ENCODE measurements around the gene ATF2.
A peak's percentile ranks its signal among the peaks of the same experiment; 100 is the strongest.

The ATF2 gene

DNA sequence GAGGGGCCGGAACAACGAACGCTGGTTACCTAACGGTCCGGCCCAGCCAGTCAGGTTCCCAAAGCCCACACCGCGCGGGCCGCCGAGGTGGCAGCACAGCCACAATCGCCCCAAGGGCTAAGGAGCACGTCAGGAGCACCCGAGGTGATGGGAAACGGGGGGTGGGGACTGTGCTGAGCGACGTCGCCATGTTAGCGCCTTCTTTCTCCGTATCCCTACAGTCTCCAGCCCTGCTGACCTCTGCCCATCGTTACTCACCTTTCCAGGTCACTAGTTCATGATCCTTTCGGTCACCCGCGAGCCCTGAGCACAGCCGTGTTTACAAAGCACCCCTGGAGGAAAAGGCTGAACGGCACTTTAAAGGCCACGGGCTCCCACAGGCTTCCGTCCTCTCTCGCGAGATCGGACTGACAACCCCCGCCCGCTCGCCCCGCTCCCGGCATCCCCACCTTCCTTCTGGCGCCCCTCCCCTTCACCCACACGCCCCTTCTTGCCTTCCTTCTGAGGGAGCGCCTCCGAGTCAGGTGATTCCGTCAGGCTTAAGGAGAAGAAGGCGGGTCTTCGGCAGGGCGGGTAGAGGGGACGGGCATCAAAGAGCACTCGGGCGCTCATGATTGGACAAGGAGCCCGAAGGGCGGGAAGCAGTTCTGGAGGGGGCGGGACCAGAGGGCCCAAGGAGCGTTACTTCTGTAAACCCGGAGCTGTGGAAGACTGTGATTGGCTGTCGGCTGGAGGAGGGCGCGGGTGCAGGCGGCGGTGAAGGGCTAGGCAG lies at the start of gene ATF2:
TSS of gene ATF2 (minus strand) at position 412 of the 772 bp plus-strand sequence. CDS start 31,760 bp downstream, outside the sequence.
- peak; percentile 98 for DNase-seq (ENCODE audit: low spot score)

GRCh38 chr2:175207741-175208438 lies 39.9 kb upstream of the ATF2 start:
- no peak for DNase-seq (ENCODE audit: low spot score)

DNA sequence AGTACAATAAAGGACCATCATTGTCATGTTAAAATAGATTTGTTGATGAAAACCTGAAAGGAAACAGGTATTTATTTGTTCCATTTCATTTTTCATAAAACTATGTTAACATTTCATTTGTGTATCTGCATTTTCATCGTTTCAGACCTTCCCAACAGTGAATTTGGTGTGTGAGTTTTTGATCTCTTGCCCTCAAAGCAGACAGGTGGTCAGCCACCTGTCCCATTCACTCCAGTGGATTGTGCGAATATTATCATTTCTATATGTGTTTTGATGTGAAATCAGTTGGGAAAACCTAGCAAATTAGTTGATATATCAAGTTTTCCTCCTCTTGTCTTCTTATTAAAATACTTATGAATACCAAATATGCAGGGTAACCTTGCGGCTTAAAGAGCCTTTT lies 38.9 kb upstream of the ATF2 start:
- no peak for DNase-seq (ENCODE audit: low spot score)

- no peak for DNase-seq (ENCODE audit: low spot score)
Observed at GRCh38 chr2:175205523-175205922, 37.5 kb upstream of the ATF2 start.

- DNase-seq (ENCODE audit: low spot score): no peak
Observed at GRCh38 chr2:175203621-175204496, 35.9 kb upstream of the ATF2 start.

DNA sequence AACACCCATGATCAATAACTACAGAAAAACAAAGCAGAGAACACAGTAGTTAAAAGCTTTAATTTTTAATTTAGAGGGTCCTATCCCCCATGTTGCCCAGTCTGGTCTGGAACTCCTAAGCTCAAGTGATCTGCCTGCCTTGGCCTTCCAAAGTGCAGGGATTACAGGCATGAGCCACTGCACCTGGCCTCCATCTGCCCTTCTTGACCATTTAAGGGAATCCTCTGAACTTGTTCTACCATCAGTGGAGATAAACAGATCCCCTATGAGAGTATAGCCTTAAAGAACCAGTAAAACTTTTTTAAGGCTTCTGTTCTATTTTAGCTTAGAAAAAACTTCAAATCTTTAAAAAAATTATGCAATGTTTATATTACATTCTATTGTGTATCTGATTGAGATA lies 27.0 kb upstream of the ATF2 start:
- DNase-seq (ENCODE audit: low spot score): no peak

- DNase-seq (ENCODE audit: low spot score): no peak
Observed at GRCh38 chr2:175188761-175189160, 20.8 kb upstream of the ATF2 start.

- DNase-seq (ENCODE audit: low spot score): peak; percentile 26
Observed at GRCh38 chr2:175187378-175187777, 19.4 kb upstream of the ATF2 start.

DNA sequence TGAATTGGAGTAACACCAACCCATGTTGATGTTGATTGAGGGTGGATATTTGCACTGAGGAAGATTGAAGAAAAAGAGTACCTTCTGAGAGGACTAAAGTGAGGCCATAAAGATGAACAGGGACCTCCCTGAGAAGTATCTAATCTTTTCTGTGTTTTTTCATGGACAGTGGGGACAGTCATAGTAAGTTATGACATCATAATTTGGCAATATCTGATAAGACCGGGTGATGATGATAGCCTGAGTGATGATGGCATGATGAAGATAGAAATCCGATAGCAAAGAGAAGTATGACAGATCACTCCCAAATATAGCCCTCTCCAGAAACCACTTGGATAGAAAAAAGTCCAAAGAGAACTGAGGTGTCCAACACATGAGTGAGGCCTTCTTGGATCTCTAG lies 15.7 kb upstream of the ATF2 start:
- DNase-seq (ENCODE audit: low spot score): no peak

DNA sequence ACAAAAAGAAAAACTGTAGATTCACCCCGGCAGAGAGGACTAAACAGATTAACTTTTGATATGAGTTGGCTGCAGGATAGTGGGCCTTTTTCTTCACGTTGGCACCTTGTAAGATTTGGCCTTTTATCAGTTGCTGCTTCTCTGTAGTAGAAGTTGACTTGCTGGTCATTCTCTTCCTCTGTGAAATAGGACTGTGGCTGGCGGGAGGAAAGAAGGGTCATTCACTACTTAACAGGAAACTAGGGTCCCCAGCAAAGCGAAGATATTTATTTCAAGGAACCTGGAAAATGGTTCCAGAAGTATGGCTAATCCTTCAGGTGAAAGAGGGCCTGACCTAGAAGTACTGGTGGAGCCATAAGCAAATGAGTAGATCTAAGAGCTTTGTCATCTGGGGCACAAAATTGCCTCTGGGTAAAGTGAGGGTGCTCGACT lies 13.9 kb upstream of the ATF2 start:
- DNase-seq (ENCODE audit: low spot score): no peak

DNA sequence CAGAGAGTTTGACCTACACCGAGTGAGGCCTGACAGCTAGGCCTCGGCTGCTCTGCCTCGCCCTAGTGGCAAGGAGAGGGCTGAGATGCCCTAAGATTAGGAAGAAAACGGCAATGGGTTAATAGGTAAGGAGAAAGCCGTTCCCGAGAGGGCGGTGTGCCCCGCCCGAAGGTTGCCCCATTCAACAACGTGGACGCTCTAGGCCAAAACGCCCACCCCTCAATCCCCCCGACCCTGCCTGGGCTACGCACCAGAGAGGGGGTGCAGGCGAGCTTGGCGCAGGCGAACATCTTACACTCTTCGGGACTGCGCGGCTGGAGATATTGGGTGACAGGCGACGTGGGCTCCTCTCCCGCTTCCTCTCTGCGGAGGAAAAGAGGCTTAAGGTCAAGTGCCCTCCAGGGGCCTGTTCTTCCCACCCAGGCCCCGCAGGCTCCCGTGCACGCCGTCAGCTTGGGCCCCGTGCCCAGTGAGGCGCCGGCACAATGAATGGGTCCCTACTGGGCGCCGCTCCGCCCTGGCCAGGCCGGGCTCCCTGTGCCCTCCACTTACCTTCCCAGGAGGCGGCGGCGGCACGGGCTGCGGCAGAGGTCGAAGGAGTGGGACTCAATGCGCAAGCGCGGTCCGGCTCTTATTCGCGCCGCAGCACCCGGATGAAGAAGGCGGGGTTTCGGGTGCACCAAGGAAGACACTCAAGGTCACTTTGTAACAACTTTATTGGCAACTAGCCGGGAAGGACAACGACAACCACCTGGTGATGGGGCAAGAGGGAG lies 13.3 kb upstream of the ATF2 start, which contains the start of gene ATP5MC3:
TSS of gene ATP5MC3 (minus strand) at position 607 of the 773 bp plus-strand sequence. CDS start at position 290, 317 bp downstream.
- DNase-seq (ENCODE audit: low spot score): peak; percentile 80

GRCh38 chr2:175180701-175181103 lies 12.7 kb upstream of the ATF2 start:
- DNase-seq (ENCODE audit: low spot score): no peak

- no peak for DNase-seq (ENCODE audit: low spot score)
Observed at GRCh38 chr2:175176624-175177023, 8.6 kb upstream of the ATF2 start.

DNA sequence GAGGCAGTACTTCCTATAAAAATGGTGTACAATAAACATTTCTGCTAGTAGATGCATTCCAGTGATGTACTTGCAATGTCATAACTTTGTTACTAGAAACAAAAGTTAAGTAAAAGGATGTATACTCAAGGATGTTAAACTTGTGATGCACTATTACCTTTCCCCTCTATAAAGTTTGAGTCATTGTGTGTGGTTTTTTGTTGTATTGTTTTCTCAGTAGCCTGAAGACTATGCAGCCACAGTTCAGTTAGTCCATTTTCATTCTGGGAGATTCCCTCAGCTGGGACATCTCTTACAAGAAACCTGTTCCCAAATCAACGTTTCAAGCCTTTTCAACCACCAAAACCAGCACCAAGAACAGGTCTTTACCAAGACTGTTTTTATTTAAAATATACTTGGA lies 7.9 kb upstream of the ATF2 start:
- no peak for DNase-seq (ENCODE audit: low spot score)

DNA sequence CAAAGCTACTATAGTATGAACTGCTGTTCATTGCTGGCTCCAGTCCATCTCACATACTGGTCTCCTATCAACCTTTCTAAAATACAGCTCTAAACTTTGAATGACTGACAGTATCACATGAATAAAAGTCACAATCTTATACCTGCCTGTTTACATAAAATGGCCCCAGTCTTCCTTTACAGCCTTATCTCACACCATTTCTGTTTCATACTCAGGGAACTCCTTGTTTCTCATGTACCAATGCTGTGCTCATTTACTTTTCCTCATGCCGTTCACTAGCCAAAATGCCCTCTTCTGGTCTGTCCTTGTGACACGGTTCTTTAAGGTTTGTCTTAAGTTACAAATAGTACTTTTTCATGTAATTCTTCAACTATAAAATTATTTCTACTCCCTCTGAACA lies 7.3 kb upstream of the ATF2 start:
- DNase-seq (ENCODE audit: low spot score): no peak

- DNase-seq (ENCODE audit: low spot score): no peak
Observed at GRCh38 chr2:175170659-175171304, 2.8 kb upstream of the ATF2 start.

GRCh38 chr2:175169191-175169590 lies 1.2 kb upstream of the ATF2 start:
- DNase-seq (ENCODE audit: low spot score): peak; percentile 14

GRCh38 chr2:175168564-175168945 lies 552 bp upstream of the ATF2 start:
- no peak for DNase-seq (ENCODE audit: low spot score)

DNA sequence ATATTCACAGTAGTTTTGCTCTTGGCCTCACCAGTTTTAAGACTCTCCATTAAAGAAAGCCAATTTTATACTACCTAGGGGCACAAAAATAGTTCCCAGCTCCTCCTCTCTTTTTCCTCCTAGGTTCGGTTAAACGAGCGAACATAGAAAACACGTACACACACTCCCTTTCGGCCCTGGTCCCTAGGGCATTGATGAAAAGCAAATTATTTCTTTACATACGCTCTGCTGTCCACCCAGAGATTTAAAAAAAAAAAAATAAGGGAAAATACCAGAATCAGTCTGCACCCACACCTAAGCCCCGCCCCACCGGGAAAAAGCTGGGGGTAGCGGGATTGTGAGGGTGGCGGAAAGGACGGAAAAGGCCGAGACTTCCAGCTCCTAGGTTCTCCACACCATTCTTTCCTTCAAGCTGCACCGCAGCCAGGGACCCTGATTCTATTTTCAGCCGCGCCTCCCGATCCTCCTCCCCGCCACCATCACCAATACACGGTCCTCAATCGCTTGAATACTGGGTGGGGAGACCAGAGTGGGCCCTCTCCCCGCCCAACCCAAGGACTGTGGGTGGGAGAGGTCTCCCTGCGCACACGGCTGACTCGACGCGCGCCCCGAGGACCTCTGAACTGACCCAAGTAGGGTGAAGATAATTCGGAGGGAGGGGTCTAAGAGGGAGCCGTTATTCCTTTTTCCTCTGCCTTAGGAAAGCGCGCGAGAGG lies 769 bp downstream of the ATF2 start:
- DNase-seq (ENCODE audit: low spot score): peak; percentile 52

GRCh38 chr2:175166216-175166824 lies 1.7 kb downstream of the ATF2 start:
- peak; percentile 17 for DNase-seq (ENCODE audit: low spot score)

All from hematopoietic multipotent progenitor cell treated with erythropoietin and hydrocortisone succinate and interleukin-3 and kit ligand, for 17 days (in vitro differentiated cells).